SU-DHL-6 (cell line): ENCODE measurements around the gene ABCC4.

Experiments
- CTCF ChIP-seq: fragments of 200-600 bp; sonication (generic); IDR thresholded peaks from one replicate; pipeline ENCODE4 v1.5.1; 2017; ENCODE audit warnings: antibody characterized with exemption, mild to moderate bottlenecking, low read length, moderate library complexity; ENCODE audit not compliant: insufficient read depth, poor library complexity, severe bottlenecking
- EZH2phosphoT487 ChIP-seq: fragments of 200-600 bp; sonication (generic), shearing (Covaris generic); conservative IDR thresholded peaks from 2 replicates; pipeline ENCODE4 v1.6.1; 2018; ENCODE audit warnings: mild to moderate bottlenecking, antibody characterized with exemption, low read length, moderate library complexity, mixed read lengths

- TF ChIP-seq CTCF (no peak), EZH2phosphoT487 (no peak)
Observed at GRCh38 chr13:95129004-95129403, 172.2 kb downstream of the ABCC4 start.
